HL-60 (cell line): ENCODE results near the gene CAMSAP1.

Source experiments
- GABPA ChIP-seq: IDR thresholded peaks from 2 replicates; pipeline ENCODE4 v1.6.1; 2012; ENCODE audit warnings: low read depth
- POLR2AphosphoS5 ChIP-seq: IDR thresholded peaks from 2 replicates; pipeline ENCODE4 v1.6.1; 2012; ENCODE audit warnings: low read depth
- TF ChIP-seq, protein P1 (sequence below): IDR thresholded peaks from one replicate; pipeline ENCODE4 v1.5.1; 2011; ENCODE audit warnings: low read length, control low read depth, inconsistent platforms; ENCODE audit not compliant: insufficient read depth

DNA sequence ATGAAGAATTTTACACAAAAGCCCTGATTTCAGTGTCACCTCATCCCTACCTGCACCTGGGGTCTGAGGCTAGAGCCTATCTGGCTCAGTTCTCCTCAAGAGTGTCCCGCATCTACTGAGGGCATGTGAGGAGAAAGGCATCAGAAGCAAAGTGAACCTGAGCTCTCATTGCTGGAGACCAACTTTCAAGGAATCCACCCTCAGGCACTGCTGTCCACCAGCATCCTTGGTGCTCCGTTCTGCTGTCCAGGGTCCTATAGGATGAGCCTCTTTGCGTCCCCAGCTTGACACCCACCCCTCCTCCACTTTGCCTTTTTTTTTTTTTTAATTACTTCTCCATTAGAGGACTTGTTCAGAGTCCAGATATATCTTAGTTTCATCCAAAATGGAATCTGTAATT is 49.5 kb downstream of the CAMSAP1 start:
- no peak for TF ChIP-seq POLR2AphosphoS5
- TF ChIP-seq, protein P1, sequence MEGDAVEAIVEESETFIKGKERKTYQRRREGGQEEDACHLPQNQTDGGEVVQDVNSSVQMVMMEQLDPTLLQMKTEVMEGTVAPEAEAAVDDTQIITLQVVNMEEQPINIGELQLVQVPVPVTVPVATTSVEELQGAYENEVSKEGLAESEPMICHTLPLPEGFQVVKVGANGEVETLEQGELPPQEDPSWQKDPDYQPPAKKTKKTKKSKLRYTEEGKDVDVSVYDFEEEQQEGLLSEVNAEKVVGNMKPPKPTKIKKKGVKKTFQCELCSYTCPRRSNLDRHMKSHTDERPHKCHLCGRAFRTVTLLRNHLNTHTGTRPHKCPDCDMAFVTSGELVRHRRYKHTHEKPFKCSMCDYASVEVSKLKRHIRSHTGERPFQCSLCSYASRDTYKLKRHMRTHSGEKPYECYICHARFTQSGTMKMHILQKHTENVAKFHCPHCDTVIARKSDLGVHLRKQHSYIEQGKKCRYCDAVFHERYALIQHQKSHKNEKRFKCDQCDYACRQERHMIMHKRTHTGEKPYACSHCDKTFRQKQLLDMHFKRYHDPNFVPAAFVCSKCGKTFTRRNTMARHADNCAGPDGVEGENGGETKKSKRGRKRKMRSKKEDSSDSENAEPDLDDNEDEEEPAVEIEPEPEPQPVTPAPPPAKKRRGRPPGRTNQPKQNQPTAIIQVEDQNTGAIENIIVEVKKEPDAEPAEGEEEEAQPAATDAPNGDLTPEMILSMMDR = no peak
- TF ChIP-seq GABPA = no peak
